ENCODE data around the gene ATP6V1A.

DNA sequence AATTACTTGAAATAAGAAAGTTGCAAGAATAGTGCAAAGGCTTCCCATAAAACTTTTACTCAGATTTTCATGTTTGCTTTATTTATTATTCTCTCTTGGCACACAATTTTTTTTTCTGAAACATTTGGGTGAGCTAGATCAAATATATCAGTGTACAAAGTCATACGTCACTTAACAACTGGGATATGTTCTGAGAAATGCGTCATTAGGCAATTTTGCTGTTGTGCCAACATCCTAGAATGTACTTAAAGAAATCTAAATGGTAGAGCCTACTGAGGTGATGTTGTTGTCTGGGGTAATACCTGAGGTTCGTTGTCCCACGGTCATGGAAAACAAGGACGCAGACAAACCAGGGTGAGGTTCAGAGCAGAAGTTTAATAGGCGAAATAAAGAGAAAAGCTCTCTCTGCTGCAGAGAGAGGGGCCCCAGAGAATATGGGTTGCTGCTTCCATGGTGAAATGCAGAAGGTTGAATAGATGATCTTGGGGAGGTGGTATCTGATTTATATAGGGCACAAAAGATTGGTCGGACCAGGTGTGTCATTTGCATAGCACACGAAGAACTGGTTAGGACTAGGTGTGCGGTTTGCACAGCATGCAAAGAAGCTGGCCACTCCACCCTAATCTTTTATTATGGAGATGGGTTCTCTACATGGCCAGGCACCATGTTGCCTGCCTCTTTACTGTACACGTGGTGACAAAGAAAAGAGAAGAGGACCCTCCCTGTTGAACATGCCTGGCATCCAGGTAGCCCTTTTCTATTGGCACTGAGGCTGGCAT, 82.9 kb downstream of the ATP6V1A start:
- TF ChIP-seq TAF1 (IDR thresholded peaks at IDR 0.05; ENCODE audit: low read depth) (no peak), EP300 (conservative IDR thresholded peaks at IDR 0.05; ENCODE audit: poor library complexity, severe bottlenecking) (no peak), EZH2 (IDR thresholded peaks at IDR 0.05; ENCODE audit: borderline replicate concordance, insufficient read depth, low read length, poor library complexity, severe bottlenecking) (no peak), RAD21 (conservative IDR thresholded peaks at IDR 0.05) (no peak), SMC3 (conservative IDR thresholded peaks at IDR 0.05; ENCODE audit: poor library complexity) (no peak), POLR2AphosphoS5 (IDR thresholded peaks at IDR 0.05) (no peak)
- TF ChIP-seq, protein P1, sequence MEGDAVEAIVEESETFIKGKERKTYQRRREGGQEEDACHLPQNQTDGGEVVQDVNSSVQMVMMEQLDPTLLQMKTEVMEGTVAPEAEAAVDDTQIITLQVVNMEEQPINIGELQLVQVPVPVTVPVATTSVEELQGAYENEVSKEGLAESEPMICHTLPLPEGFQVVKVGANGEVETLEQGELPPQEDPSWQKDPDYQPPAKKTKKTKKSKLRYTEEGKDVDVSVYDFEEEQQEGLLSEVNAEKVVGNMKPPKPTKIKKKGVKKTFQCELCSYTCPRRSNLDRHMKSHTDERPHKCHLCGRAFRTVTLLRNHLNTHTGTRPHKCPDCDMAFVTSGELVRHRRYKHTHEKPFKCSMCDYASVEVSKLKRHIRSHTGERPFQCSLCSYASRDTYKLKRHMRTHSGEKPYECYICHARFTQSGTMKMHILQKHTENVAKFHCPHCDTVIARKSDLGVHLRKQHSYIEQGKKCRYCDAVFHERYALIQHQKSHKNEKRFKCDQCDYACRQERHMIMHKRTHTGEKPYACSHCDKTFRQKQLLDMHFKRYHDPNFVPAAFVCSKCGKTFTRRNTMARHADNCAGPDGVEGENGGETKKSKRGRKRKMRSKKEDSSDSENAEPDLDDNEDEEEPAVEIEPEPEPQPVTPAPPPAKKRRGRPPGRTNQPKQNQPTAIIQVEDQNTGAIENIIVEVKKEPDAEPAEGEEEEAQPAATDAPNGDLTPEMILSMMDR (IDR thresholded peaks at IDR 0.05; ENCODE audit: poor library complexity, severe bottlenecking), result no peak

Data from neural cell (in vitro differentiated cells).